Measurements from ENCODE around the gene NDST3.

GRCh38 chr4:118273642-118274041 lies 239.4 kb downstream of the NDST3 start:
- TF ChIP-seq CTCF (conservative IDR thresholded peaks at IDR 0.05; ENCODE audit: low read length) = no peak
- TF ChIP-seq EZH2phosphoT487 (IDR thresholded peaks at IDR 0.05; ENCODE audit: borderline replicate concordance, low read depth, low read length) = no peak

Data from OCI-LY7 (cell line).